ENCODE measurements around the gene EPB41L4B.
A peak's percentile ranks its signal among the peaks of the same experiment; 100 is the strongest.

The EPB41L4B gene

GRCh38 chr9:109317979-109318741, 2.7 kb downstream of the EPB41L4B start:
- no peak for ATAC-seq
- TF ChIP-seq, protein P1, sequence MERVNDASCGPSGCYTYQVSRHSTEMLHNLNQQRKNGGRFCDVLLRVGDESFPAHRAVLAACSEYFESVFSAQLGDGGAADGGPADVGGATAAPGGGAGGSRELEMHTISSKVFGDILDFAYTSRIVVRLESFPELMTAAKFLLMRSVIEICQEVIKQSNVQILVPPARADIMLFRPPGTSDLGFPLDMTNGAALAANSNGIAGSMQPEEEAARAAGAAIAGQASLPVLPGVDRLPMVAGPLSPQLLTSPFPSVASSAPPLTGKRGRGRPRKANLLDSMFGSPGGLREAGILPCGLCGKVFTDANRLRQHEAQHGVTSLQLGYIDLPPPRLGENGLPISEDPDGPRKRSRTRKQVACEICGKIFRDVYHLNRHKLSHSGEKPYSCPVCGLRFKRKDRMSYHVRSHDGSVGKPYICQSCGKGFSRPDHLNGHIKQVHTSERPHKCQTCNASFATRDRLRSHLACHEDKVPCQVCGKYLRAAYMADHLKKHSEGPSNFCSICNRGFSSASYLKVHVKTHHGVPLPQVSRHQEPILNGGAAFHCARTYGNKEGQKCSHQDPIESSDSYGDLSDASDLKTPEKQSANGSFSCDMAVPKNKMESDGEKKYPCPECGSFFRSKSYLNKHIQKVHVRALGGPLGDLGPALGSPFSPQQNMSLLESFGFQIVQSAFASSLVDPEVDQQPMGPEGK (CRISPR knock-in tag; IDR thresholded peaks at IDR 0.05; ENCODE audit: borderline replicate concordance): no peak
- TF ChIP-seq ZC3H10 (CRISPR knock-in tag; IDR thresholded peaks at IDR 0.05) (no peak), GLIS3 (CRISPR knock-in tag; IDR thresholded peaks at IDR 0.05) (no peak), ESRRG (CRISPR knock-in tag; IDR thresholded peaks at IDR 0.05) (no peak), ZNF70 (CRISPR knock-in tag; IDR thresholded peaks at IDR 0.05) (no peak), ZFP3 (CRISPR knock-in tag; IDR thresholded peaks at IDR 0.05) (no peak), TCF4 (CRISPR knock-in tag; IDR thresholded peaks at IDR 0.05; ENCODE audit: borderline replicate concordance) (no peak), ZNF8 (CRISPR knock-in tag; IDR thresholded peaks at IDR 0.05) (no peak)
- TF ChIP-seq, protein P2, sequence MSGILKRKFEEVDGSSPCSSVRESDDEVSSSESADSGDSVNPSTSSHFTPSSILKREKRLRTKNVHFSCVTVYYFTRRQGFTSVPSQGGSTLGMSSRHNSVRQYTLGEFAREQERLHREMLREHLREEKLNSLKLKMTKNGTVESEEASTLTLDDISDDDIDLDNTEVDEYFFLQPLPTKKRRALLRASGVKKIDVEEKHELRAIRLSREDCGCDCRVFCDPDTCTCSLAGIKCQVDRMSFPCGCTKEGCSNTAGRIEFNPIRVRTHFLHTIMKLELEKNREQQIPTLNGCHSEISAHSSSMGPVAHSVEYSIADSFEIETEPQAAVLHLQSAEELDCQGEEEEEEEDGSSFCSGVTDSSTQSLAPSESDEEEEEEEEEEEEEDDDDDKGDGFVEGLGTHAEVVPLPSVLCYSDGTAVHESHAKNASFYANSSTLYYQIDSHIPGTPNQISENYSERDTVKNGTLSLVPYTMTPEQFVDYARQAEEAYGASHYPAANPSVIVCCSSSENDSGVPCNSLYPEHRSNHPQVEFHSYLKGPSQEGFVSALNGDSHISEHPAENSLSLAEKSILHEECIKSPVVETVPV (CRISPR knock-in tag; IDR thresholded peaks at IDR 0.05): no peak

- no peak for ATAC-seq
- TF ChIP-seq ZC3H10 (CRISPR knock-in tag; IDR thresholded peaks at IDR 0.05): no peak
- TF ChIP-seq SNAI2 (CRISPR knock-in tag; IDR thresholded peaks at IDR 0.05): no peak
- no peak for TF ChIP-seq GLIS3 (CRISPR knock-in tag; IDR thresholded peaks at IDR 0.05)
- no peak for TF ChIP-seq RARB (CRISPR knock-in tag; IDR thresholded peaks at IDR 0.05)
- TF ChIP-seq, protein P3, sequence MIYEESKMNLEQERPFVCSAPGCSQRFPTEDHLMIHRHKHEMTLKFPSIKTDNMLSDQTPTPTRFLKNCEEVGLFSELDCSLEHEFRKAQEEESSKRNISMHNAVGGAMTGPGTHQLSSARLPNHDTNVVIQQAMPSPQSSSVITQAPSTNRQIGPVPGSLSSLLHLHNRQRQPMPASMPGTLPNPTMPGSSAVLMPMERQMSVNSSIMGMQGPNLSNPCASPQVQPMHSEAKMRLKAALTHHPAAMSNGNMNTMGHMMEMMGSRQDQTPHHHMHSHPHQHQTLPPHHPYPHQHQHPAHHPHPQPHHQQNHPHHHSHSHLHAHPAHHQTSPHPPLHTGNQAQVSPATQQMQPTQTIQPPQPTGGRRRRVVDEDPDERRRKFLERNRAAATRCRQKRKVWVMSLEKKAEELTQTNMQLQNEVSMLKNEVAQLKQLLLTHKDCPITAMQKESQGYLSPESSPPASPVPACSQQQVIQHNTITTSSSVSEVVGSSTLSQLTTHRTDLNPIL (CRISPR knock-in tag; IDR thresholded peaks at IDR 0.05; ENCODE audit: low read depth): no peak
- TF ChIP-seq PPARA (CRISPR knock-in tag; IDR thresholded peaks at IDR 0.05; ENCODE audit: borderline replicate concordance): no peak
- no peak for TF ChIP-seq ARNTL (CRISPR knock-in tag; IDR thresholded peaks at IDR 0.05; ENCODE audit: borderline replicate concordance, low read depth)
- no peak for TF ChIP-seq ZNF70 (CRISPR knock-in tag; IDR thresholded peaks at IDR 0.05)
- TF ChIP-seq POU6F1 (CRISPR knock-in tag; IDR thresholded peaks at IDR 0.05; ENCODE audit: borderline replicate concordance, low read depth): no peak
- no peak for TF ChIP-seq ZFP3 (CRISPR knock-in tag; IDR thresholded peaks at IDR 0.05)
- TF ChIP-seq ESRRG (CRISPR knock-in tag; IDR thresholded peaks at IDR 0.05): no peak
- TF ChIP-seq, protein P2 (CRISPR knock-in tag; IDR thresholded peaks at IDR 0.05): no peak
- no peak for TF ChIP-seq TCF4 (CRISPR knock-in tag; IDR thresholded peaks at IDR 0.05; ENCODE audit: borderline replicate concordance)
- TF ChIP-seq ZNF565 (CRISPR knock-in tag; conservative IDR thresholded peaks at IDR 0.05; ENCODE audit: low read depth): no peak
- no peak for TF ChIP-seq BACH2 (CRISPR knock-in tag; IDR thresholded peaks at IDR 0.05; ENCODE audit: borderline replicate concordance)
- TF ChIP-seq OSR1 (CRISPR knock-in tag; IDR thresholded peaks at IDR 0.05): no peak
- no peak for TF ChIP-seq CSDC2 (CRISPR knock-in tag; IDR thresholded peaks at IDR 0.05)
- no peak for TF ChIP-seq ZNF8 (CRISPR knock-in tag; IDR thresholded peaks at IDR 0.05)
Observed at GRCh38 chr9:109317311-109317978, 3.4 kb downstream of the EPB41L4B start.

DNA sequence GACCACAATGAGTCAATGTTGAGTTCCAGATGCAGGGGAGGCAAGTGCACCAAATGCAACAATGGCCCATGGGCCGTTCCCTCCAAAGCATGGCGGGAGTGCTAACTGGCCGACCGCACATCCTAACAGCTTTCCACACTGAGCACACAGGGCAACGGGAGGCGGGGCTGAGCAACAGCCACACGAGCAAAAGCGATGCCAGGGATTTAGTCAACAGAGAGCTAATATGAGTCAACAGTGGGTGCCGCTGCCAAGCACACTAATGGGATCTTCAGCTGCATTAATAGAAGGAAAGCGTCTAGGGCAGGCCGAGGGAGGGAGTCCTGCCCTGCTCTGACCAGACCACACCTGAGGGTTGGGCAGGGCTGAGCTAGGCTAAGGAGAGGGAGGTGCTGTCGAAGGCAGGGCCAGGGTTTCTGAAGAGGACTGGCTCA, 4.6 kb downstream of the EPB41L4B start:
- TF ChIP-seq ISL1 (CRISPR knock-in tag; IDR thresholded peaks at IDR 0.05) (0 out of 2 replicates have a peak, but pooled peaks have one; percentile 28), RARB (CRISPR knock-in tag; IDR thresholded peaks at IDR 0.05) (no peak)
- peak; percentile 60 for ATAC-seq
